SU-DHL-6 (cell line): ENCODE measurements around the gene CD8B.

Experiments
- H2AFZ ChIP-seq: fragments of 200-600 bp; sonication (generic); 2 replicates; pipeline ENCODE4 v1.6.1; 2014; ENCODE audit warnings: low read depth, mild to moderate bottlenecking, moderate library complexity, mixed read lengths, antibody characterized with exemption, low read length; ENCODE audit not compliant: severe bottlenecking
- H3F3A ChIP-seq: fragments of 200-600 bp; shearing (Covaris generic); 2 replicates; pipeline ENCODE4 v1.6.0; 2016; ENCODE audit warnings: antibody characterized with exemption, mild to moderate bottlenecking; ENCODE audit not compliant: insufficient read depth
- H3K27ac ChIP-seq: fragments of 200-600 bp; sonication (generic); 2 replicates; pipeline ENCODE4 v1.5.1; 2016; ENCODE audit warnings: low read depth, mild to moderate bottlenecking, low read length, moderate library complexity, mixed read lengths
- H3K27me3 ChIP-seq: fragments of 200-600 bp; sonication (generic), shearing (Covaris generic); 2 replicates; pipeline ENCODE4 v1.6.0; 2014; ENCODE audit warnings: mild to moderate bottlenecking, low read length
- H3K36me3 ChIP-seq: fragments of 200-600 bp; sonication (generic); 2 replicates; pipeline ENCODE4 v1.6.1; 2014; ENCODE audit warnings: mild to moderate bottlenecking, low read length, mixed read lengths
- H3K4me2 ChIP-seq: fragments of 300-600, 200-600 bp; shearing (Covaris generic), sonication (generic); 2 replicates; pipeline ENCODE4 v1.6.0; 2014; ENCODE audit warnings: low read length, low read depth, mild to moderate bottlenecking; ENCODE audit not compliant: poor library complexity, severe bottlenecking
- H3K4me3 ChIP-seq: fragments of 200-600 bp; sonication (generic); 2 replicates; pipeline ENCODE4 v1.5.1; 2014; ENCODE audit warnings: antibody characterized with exemption, low read length, mild to moderate bottlenecking, mixed read lengths; ENCODE audit not compliant: insufficient read depth, poor library complexity, severe bottlenecking
- H3K79me2 ChIP-seq: fragments of 200-600 bp; sonication (generic); 2 replicates; pipeline ENCODE4 v1.6.1; 2014; ENCODE audit warnings: mild to moderate bottlenecking, low read length, moderate library complexity; ENCODE audit not compliant: insufficient read depth
- H3K9ac ChIP-seq: fragments of 200-600 bp; sonication (generic); 2 replicates; pipeline ENCODE4 v1.7.0; 2014; ENCODE audit warnings: mild to moderate bottlenecking, low read length
- H3K9me2 ChIP-seq: fragments of 200-600 bp; sonication (generic); replicated peaks from 2 replicates; pipeline ENCODE4 v1.6.1; 2014; ENCODE audit warnings: low read length; ENCODE audit not compliant: insufficient read depth
- H3K9me3 ChIP-seq: fragments of 200-600 bp; sonication (generic); 2 replicates; pipeline ENCODE4 v1.6.1; 2014; ENCODE audit warnings: low read length, mixed read lengths; ENCODE audit not compliant: insufficient read depth
- H4K20me1 ChIP-seq: fragments of 200-600 bp; sonication (generic); 2 replicates; pipeline ENCODE4 v1.6.1; 2014; ENCODE audit warnings: low read depth, mild to moderate bottlenecking, antibody characterized with exemption, low read length, moderate library complexity, mixed read lengths
- EZH2phosphoT487 ChIP-seq: fragments of 200-600 bp; sonication (generic), shearing (Covaris generic); conservative IDR thresholded peaks from 2 replicates; pipeline ENCODE4 v1.6.1; 2018; ENCODE audit warnings: mild to moderate bottlenecking, antibody characterized with exemption, low read length, moderate library complexity, mixed read lengths

CD8B gene

GRCh38 chr2:86768189-86768949 is 93.3 kb downstream of the CD8B start:
- H3K9me3 ChIP-seq, result no peaks in the 10 kb centered on the region
- no peak overlapping the region for H3K9ac ChIP-seq
- H3K4me3 ChIP-seq, result no peak overlapping the region
- no peaks in the 10 kb centered on the region for H4K20me1 ChIP-seq
- no peaks in the 10 kb centered on the region for H3F3A ChIP-seq
- peaks cover 3% of the 10 kb centered on the region for H3K36me3 ChIP-seq
- no peak for TF ChIP-seq EZH2phosphoT487
- no peak overlapping the region for H2AFZ ChIP-seq
- H3K27ac ChIP-seq, result no peak overlapping the region
- H3K9me2 ChIP-seq, result no peaks in the 10 kb centered on the region
- H3K27me3 ChIP-seq, result no peaks in the 10 kb centered on the region
- no peaks in the 10 kb centered on the region for H3K79me2 ChIP-seq
- H3K4me2 ChIP-seq, result no peak overlapping the region
